ENCODE data around the gene CPB1. TPM values are rescaled to one million over a fixed set of nuclear protein-coding genes. Genes with fewer than 3 reads are reported as not detected.

CPB1 gene
- total and polyA plus RNA-seq, 12 donors = 0.29 to 3.2 (median 2.1) TPM; not detected in 4

DNA sequence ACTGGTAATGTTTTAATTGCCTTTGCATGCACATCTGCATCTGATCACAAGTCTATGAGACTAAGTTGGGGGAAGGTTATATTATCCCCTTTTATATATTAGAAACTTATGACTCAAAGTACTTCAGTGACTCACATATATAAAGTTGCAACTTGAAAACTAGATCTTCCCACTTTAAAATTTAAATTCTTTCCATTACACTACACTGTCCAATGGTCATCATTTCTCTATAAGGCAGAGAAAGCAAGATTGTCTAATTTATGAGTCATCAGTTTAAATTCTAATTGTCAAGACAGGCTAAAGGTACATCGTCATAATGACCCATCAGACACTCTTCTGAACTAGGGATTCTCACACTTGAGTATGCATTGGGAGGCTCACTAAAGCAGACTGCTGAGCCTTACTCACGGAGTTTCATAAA lies 75.4 kb downstream of the CPB1 start:
- H3K4me1 ChIP-seq = no peaks in the 10 kb centered on the region
- intact Hi-C loops (cut with DNase I) = no loop called here
- DNase-seq (no peak), ATAC-seq (no peak)
- 79 to 88% methylated on average over 2 of the region's 2 CpGs for WGBS, 2 donors
- H3K27me3 ChIP-seq = peaks cover 0 to 13% (median 4%) of the 10 kb centered on the region in 7 donors
- TF ChIP-seq, protein P1, sequence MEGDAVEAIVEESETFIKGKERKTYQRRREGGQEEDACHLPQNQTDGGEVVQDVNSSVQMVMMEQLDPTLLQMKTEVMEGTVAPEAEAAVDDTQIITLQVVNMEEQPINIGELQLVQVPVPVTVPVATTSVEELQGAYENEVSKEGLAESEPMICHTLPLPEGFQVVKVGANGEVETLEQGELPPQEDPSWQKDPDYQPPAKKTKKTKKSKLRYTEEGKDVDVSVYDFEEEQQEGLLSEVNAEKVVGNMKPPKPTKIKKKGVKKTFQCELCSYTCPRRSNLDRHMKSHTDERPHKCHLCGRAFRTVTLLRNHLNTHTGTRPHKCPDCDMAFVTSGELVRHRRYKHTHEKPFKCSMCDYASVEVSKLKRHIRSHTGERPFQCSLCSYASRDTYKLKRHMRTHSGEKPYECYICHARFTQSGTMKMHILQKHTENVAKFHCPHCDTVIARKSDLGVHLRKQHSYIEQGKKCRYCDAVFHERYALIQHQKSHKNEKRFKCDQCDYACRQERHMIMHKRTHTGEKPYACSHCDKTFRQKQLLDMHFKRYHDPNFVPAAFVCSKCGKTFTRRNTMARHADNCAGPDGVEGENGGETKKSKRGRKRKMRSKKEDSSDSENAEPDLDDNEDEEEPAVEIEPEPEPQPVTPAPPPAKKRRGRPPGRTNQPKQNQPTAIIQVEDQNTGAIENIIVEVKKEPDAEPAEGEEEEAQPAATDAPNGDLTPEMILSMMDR (IDR thresholded peaks at IDR 0.05) = no peak
- no peaks in the 10 kb centered on the region for H3K9me3 ChIP-seq
- H3K27ac ChIP-seq = no peak overlapping the region
- H3K4me3 ChIP-seq = no peak overlapping the region
- H3K36me3 ChIP-seq = no peaks in the 10 kb centered on the region

DNA sequence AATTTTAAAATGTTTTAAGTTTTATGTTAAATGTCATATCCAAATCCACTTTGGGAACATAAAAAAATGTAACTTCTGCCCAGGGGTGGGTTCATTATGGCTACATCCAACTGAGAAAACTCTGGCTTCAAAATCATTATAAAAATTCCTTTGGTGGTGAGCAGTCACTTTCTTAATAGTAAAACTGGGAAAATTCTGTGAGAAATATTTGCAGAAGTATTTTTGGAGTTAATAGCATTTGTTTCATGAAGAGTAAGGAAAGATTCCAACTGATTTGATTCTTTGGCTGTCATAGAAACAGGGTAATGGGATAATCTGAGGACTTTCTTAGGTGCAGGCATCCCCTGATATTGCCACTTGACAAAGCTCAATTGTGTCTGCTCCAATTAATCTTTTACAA lies 76.3 kb downstream of the CPB1 start:
- DNase-seq (no peak), ATAC-seq (no peak)
- Histone ChIP-seq H3K27ac (no peak overlapping the region), H3K9me3 (no peaks in the 10 kb centered on the region), H3K36me3 (no peaks in the 10 kb centered on the region), H3K4me1 (no peaks in the 10 kb centered on the region), H3K27me3 (peaks cover 0 to 18% (median 5%) of the 10 kb centered on the region in 7 donors), H3K4me3 (no peak overlapping the region)
- intact Hi-C loops (cut with DNase I) = no loop called here
- TF ChIP-seq, protein P1 (IDR thresholded peaks at IDR 0.05) = no peak

DNA sequence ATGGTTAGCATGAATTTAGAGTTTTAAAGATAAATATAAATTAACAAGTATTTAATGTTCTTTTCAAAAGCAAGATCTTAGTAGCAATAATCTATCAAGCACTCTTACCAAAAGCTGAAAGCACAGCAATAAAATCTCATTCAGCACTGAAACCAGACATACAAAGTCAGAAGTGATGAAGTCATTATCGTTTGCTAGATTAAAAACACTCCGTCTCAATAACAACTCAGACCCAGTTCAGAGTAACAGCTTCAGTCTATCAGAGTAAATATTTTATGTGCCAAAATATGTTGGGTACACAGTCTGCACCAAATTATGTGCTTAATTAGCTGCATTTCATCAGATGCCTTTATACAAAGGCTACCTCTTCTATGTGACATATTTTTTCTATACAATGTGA lies 79.1 kb downstream of the CPB1 start:
- Histone ChIP-seq H3K9me3 (no peaks in the 10 kb centered on the region), H3K27me3 (peaks cover 0 to 21% (median 5%) of the 10 kb centered on the region in 7 donors), H3K36me3 (no peaks in the 10 kb centered on the region), H3K27ac (no peak overlapping the region), H3K4me1 (no peaks in the 10 kb centered on the region), H3K4me3 (no peak overlapping the region)
- TF ChIP-seq, protein P1 (IDR thresholded peaks at IDR 0.05) = no peak
- WGBS, 2 donors = 50 to 63% methylated on average over 2 of the region's 2 CpGs
- DNase-seq = no peak
- intact Hi-C loops (cut with DNase I) = no loop called here
- ATAC-seq = no peak

Other genes starting within 250 kb of the CPB1 start
- gene AGTR1, start 129.9 kb upstream of the CPB1 start, total RNA-seq = 1 to 10 TPM in 3 of 10 donors, under 1 TPM in 7; 0.28 to 3.6 (median 0.80) TPM
- 1 to 10 TPM; 2.5 to 4.5 TPM for gene AGTR1, start 129.9 kb upstream of the CPB1 start, polyA plus RNA-seq
- gene CPA3, start 37.5 kb downstream of the CPB1 start, total RNA-seq = 1 to 10 TPM in 7 of 10 donors, under 1 TPM in 3; 0.28 to 2.6 (median 1.6) TPM
- under 1 TPM; 0.22 to 0.72 TPM for gene CPA3, start 37.5 kb downstream of the CPB1 start, polyA plus RNA-seq
- gene GYG1, start 163.7 kb downstream of the CPB1 start, total RNA-seq = 100 to 1,000 TPM; 126 to 210 (median 157) TPM
- gene GYG1, start 163.7 kb downstream of the CPB1 start, polyA plus RNA-seq = 100 to 1,000 TPM in 1 of 2 donors, 10 to 100 TPM in 1; 56.5 to 156 TPM